ENCODE measurements around the gene MLH1.

DNA sequence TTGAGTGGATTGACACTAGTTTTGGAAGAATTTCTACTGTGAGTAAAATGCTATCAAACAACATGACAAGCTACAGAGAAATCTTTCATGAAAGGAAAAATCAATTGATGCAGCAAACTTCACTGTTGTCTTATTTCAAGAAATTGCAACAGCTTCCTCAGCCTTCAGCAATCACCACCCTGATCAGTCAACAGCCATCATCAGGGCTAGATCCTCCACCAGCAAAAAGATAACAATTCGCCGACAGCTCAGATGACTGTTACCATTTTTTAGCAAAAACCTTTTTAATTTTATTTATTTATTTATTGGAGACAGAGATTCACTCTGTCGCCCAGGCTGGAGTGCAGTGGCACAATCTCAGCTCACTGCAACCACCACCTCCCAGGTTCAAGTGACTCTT, 44.0 kb downstream of the MLH1 start:
- TF ChIP-seq CEBPB (IDR thresholded peaks at IDR 0.05; ENCODE audit: borderline replicate concordance in 1 of 2, low read depth in 2 of 2, low read length in 2 of 2) (no peak), KAT2A (conservative IDR thresholded peaks at IDR 0.05; ENCODE audit: control insufficient read depth, low read depth, low read length) (no peak), TARDBP (IDR thresholded peaks at IDR 0.05; ENCODE audit: borderline replicate concordance) (no peak), GABPA (IDR thresholded peaks at IDR 0.05; ENCODE audit: low read depth) (no peak), ZBTB40 (IDR thresholded peaks at IDR 0.05; ENCODE audit: borderline replicate concordance) (no peak), ATF2 (IDR thresholded peaks at IDR 0.05; ENCODE audit: low read length) (no peak), EP300 (IDR thresholded peaks at IDR 0.05; ENCODE audit: borderline replicate concordance in 1 of 2, control insufficient read depth in 1 of 2, low read depth in 2 of 2, low read length in 2 of 2) (no peak), CEBPZ (IDR thresholded peaks at IDR 0.05; ENCODE audit: low read depth, low read length) (no peak)
- TF ChIP-seq, protein P1, sequence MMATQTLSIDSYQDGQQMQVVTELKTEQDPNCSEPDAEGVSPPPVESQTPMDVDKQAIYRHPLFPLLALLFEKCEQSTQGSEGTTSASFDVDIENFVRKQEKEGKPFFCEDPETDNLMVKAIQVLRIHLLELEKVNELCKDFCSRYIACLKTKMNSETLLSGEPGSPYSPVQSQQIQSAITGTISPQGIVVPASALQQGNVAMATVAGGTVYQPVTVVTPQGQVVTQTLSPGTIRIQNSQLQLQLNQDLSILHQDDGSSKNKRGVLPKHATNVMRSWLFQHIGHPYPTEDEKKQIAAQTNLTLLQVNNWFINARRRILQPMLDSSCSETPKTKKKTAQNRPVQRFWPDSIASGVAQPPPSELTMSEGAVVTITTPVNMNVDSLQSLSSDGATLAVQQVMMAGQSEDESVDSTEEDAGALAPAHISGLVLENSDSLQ (IDR thresholded peaks at IDR 0.05), result no peak
- TF ChIP-seq, protein P2, sequence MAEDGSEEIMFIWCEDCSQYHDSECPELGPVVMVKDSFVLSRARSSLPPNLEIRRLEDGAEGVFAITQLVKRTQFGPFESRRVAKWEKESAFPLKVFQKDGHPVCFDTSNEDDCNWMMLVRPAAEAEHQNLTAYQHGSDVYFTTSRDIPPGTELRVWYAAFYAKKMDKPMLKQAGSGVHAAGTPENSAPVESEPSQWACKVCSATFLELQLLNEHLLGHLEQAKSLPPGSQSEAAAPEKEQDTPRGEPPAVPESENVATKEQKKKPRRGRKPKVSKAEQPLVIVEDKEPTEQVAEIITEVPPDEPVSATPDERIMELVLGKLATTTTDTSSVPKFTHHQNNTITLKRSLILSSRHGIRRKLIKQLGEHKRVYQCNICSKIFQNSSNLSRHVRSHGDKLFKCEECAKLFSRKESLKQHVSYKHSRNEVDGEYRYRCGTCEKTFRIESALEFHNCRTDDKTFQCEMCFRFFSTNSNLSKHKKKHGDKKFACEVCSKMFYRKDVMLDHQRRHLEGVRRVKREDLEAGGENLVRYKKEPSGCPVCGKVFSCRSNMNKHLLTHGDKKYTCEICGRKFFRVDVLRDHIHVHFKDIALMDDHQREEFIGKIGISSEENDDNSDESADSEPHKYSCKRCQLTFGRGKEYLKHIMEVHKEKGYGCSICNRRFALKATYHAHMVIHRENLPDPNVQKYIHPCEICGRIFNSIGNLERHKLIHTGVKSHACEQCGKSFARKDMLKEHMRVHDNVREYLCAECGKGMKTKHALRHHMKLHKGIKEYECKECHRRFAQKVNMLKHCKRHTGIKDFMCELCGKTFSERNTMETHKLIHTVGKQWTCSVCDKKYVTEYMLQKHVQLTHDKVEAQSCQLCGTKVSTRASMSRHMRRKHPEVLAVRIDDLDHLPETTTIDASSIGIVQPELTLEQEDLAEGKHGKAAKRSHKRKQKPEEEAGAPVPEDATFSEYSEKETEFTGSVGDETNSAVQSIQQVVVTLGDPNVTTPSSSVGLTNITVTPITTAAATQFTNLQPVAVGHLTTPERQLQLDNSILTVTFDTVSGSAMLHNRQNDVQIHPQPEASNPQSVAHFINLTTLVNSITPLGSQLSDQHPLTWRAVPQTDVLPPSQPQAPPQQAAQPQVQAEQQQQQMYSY (CRISPR knock-in tag; IDR thresholded peaks at IDR 0.05), result no peak
- TF ChIP-seq, protein P3, sequence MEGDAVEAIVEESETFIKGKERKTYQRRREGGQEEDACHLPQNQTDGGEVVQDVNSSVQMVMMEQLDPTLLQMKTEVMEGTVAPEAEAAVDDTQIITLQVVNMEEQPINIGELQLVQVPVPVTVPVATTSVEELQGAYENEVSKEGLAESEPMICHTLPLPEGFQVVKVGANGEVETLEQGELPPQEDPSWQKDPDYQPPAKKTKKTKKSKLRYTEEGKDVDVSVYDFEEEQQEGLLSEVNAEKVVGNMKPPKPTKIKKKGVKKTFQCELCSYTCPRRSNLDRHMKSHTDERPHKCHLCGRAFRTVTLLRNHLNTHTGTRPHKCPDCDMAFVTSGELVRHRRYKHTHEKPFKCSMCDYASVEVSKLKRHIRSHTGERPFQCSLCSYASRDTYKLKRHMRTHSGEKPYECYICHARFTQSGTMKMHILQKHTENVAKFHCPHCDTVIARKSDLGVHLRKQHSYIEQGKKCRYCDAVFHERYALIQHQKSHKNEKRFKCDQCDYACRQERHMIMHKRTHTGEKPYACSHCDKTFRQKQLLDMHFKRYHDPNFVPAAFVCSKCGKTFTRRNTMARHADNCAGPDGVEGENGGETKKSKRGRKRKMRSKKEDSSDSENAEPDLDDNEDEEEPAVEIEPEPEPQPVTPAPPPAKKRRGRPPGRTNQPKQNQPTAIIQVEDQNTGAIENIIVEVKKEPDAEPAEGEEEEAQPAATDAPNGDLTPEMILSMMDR (IDR thresholded peaks at IDR 0.05 in 2 of 3, conservative IDR thresholded peaks at IDR 0.05 in 1 of 3; ENCODE audit: control insufficient read depth in 2 of 3, extremely low read depth in 1 of 3, insufficient read depth in 1 of 3, low read depth in 3 of 3, low read length in 3 of 3), result no peak
- TF ChIP-seq, protein P4, sequence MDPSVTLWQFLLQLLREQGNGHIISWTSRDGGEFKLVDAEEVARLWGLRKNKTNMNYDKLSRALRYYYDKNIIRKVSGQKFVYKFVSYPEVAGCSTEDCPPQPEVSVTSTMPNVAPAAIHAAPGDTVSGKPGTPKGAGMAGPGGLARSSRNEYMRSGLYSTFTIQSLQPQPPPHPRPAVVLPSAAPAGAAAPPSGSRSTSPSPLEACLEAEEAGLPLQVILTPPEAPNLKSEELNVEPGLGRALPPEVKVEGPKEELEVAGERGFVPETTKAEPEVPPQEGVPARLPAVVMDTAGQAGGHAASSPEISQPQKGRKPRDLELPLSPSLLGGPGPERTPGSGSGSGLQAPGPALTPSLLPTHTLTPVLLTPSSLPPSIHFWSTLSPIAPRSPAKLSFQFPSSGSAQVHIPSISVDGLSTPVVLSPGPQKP (IDR thresholded peaks at IDR 0.05; ENCODE audit: low read depth, low read length), result no peak

All from GM12878 (cell line).